H1 (cell line): ENCODE measurements around the gene CXCL6. TPM values are rescaled to one million over a fixed set of nuclear protein-coding genes. Genes with fewer than 3 reads are reported as not detected.

Source experiments
- CTCF ChIA-PET: fragments of 300-600 bp; sonication (Branson Sonifier 250); formaldehyde crosslinking; loops from one replicate; lab custom pipeline; 2021; ENCODE audit not compliant: partially characterized antibody; lab: Charles Lee
- POLR2A ChIA-PET: fragments of 300-600 bp; sonication (Branson Sonifier 250); formaldehyde crosslinking; loops from one replicate; lab custom pipeline; 2021; ENCODE audit warnings: inconsistent platforms; ENCODE audit not compliant: partially characterized antibody; lab: Charles Lee
- DNase-seq, 2 experiments: peaks; one replicate each; pipeline versions ENCODE4 v3.0.0 to v3.0.0-alpha.2; 2010 to 2022; ENCODE audit warnings: low spot score in 2 of 2, low read depth in 1 of 2, mixed read lengths in 1 of 2
- FAIRE-seq: peaks from 2 replicates; lab custom pipeline; 2011; peaks lifted over from hg19 to GRCh38; lab: Jason Lieb, UNC
- H2AFZ ChIP-seq: 2 replicates; pipeline ENCODE4 v1.8.1; 2012; ENCODE audit warnings: low read length, inconsistent platforms
- H2AK5ac ChIP-seq: 2 replicates; pipeline ENCODE4 v1.6.1; 2013; ENCODE audit warnings: low read depth, low read length
- H2BK120ac ChIP-seq: replicated peaks from 2 replicates; pipeline ENCODE3; 2013; ENCODE audit warnings: low read depth, low read length, inconsistent platforms
- H2BK12ac ChIP-seq: 2 replicates; pipeline ENCODE4 v1.6.1; 2013; ENCODE audit warnings: low read depth, low read length
- H2BK15ac ChIP-seq: 2 replicates; pipeline ENCODE4 v1.6.1; 2013; ENCODE audit warnings: low read length
- H2BK20ac ChIP-seq: 2 replicates; pipeline ENCODE4 v1.6.1; 2013; ENCODE audit warnings: low read length
- H2BK5ac ChIP-seq: 2 replicates; pipeline ENCODE4 v1.6.1; 2013; ENCODE audit warnings: low read depth, low read length
- H3K14ac ChIP-seq: 2 replicates; pipeline ENCODE4 v1.6.1; 2013; ENCODE audit warnings: inconsistent platforms; ENCODE audit not compliant: insufficient read length
- H3K18ac ChIP-seq: 2 replicates; pipeline ENCODE4 v1.6.1; 2013; ENCODE audit warnings: low read length; ENCODE audit errors: extremely low read depth
- H3K23ac ChIP-seq: 2 replicates; pipeline ENCODE4 v1.6.1; 2013; ENCODE audit warnings: inconsistent platforms; ENCODE audit not compliant: insufficient read length
- H3K23me2 ChIP-seq: 2 replicates; pipeline ENCODE4 v1.6.1; 2013; ENCODE audit warnings: low read depth, low read length
- H3K27ac ChIP-seq: 2 replicates; pipeline ENCODE4 v1.6.1; 2011; ENCODE audit warnings: low read depth, low read length, inconsistent platforms
- H3K27me3 ChIP-seq, 4 experiments: replicated peaks in 1 of 4; 1 replicate in 1 of 4; 2 replicates in 3 of 4; pipeline versions ENCODE4 v1.6.1 to v1.8.1; 2011 to 2013; ENCODE audit warnings: low read length in 3 of 4, mild to moderate bottlenecking in 3 of 4, inconsistent platforms in 2 of 4, mixed read lengths in 2 of 4, moderate library complexity in 1 of 4; ENCODE audit not compliant: control insufficient read depth in 3 of 4, insufficient read depth in 3 of 4; ENCODE audit errors: extremely low read depth in 1 of 4
- H3K36me3 ChIP-seq, 4 experiments: 2 replicates each; pipeline versions ENCODE4 v1.6.1 to v1.8.1; 2011 to 2013; ENCODE audit warnings: mild to moderate bottlenecking in 4 of 4, low read length in 3 of 4, moderate library complexity in 2 of 4, control low read depth in 1 of 4, inconsistent platforms in 1 of 4; ENCODE audit not compliant: insufficient read depth in 4 of 4, control insufficient read depth in 2 of 4
- H3K4ac ChIP-seq: replicated peaks from 2 replicates; pipeline ENCODE3; 2013; ENCODE audit warnings: low read length, low read depth, mixed read lengths, inconsistent platforms; ENCODE audit not compliant: insufficient read length
- H3K4me1 ChIP-seq, 4 experiments: replicated peaks in 1 of 4; 1 replicate in 1 of 4; 2 replicates in 3 of 4; pipeline versions ENCODE4 v1.6.1 to v1.8.1; 2011 to 2013; ENCODE audit warnings: low read length in 3 of 4, inconsistent platforms in 2 of 4, mixed read lengths in 1 of 4; ENCODE audit not compliant: insufficient read depth in 4 of 4, control insufficient read depth in 3 of 4
- H3K4me2 ChIP-seq, 2 experiments: 2 replicates each; pipeline versions ENCODE4 v1.6.1 to v1.8.1; 2011 to 2013; ENCODE audit warnings: low read depth in 2 of 2, low read length in 2 of 2, control low read depth in 1 of 2, inconsistent platforms in 1 of 2, mild to moderate bottlenecking in 1 of 2; ENCODE audit not compliant: insufficient read depth in 1 of 2
- H3K4me3 ChIP-seq, 4 experiments: fragments of 200-600, 300-600 bp in 1 of 4; sonication (generic), shearing (Covaris generic), sonication (Bioruptor Twin) in 1 of 4; 2 replicates each; pipeline versions ENCODE4 v1.5.1 to v1.8.1; 2011 to 2016; ENCODE audit warnings: low read length in 4 of 4, low read depth in 3 of 4, control low read depth in 2 of 4, inconsistent platforms in 2 of 4, mild to moderate bottlenecking in 2 of 4, mixed read lengths in 1 of 4, moderate library complexity in 1 of 4; ENCODE audit not compliant: insufficient read depth in 2 of 4; ENCODE audit errors: extremely low read depth in 1 of 4
- H3K56ac ChIP-seq: replicated peaks from 2 replicates; pipeline ENCODE3; 2013; ENCODE audit warnings: low read depth, mild to moderate bottlenecking, mixed read lengths, low read length, inconsistent platforms; ENCODE audit not compliant: insufficient read length
- H3K79me1 ChIP-seq: 2 replicates; pipeline ENCODE4 v1.6.1; 2013; ENCODE audit warnings: low read depth, low read length, control low read depth
- H3K79me2 ChIP-seq, 2 experiments: 2 replicates each; pipeline versions ENCODE4 v1.6.1 to v1.8.1; 2012 to 2013; ENCODE audit warnings: low read length in 2 of 2, mild to moderate bottlenecking in 2 of 2, inconsistent platforms in 1 of 2; ENCODE audit not compliant: insufficient read depth in 2 of 2, control insufficient read depth in 1 of 2
- H3K9ac ChIP-seq, 4 experiments: replicated peaks in 1 of 4; 1 replicate in 1 of 4; 2 replicates in 3 of 4; pipeline versions ENCODE4 v1.6.1 to v1.8.1; 2011 to 2013; ENCODE audit warnings: low read depth in 3 of 4, low read length in 3 of 4, control low read depth in 2 of 4, mild to moderate bottlenecking in 2 of 4, moderate library complexity in 2 of 4, inconsistent platforms in 1 of 4; ENCODE audit errors: extremely low read depth in 1 of 4
- H3K9me3 ChIP-seq, 2 experiments: 2 replicates each; pipeline versions ENCODE4 v1.6.1 to v1.8.1; 2012 to 2013; ENCODE audit warnings: mild to moderate bottlenecking in 2 of 2, moderate library complexity in 2 of 2, control low read depth in 1 of 2, inconsistent platforms in 1 of 2, low read depth in 1 of 2, low read length in 1 of 2, mixed read lengths in 1 of 2; ENCODE audit not compliant: insufficient read depth in 2 of 2
- H4K20me1 ChIP-seq, 2 experiments: replicated peaks in 1 of 2; 2 replicates each; pipeline versions ENCODE3 to v1.8.1; 2011 to 2013; ENCODE audit warnings: inconsistent platforms in 2 of 2, low read length in 2 of 2, mild to moderate bottlenecking in 1 of 2; ENCODE audit not compliant: insufficient read depth in 2 of 2, control insufficient read depth in 1 of 2
- H4K5ac ChIP-seq: 2 replicates; pipeline ENCODE4 v1.6.1; 2013; ENCODE audit warnings: low read length, low read depth, mixed read lengths, inconsistent platforms; ENCODE audit not compliant: insufficient read length
- H4K8ac ChIP-seq: 2 replicates; pipeline ENCODE4 v1.8.0; 2013; ENCODE audit warnings: mild to moderate bottlenecking, moderate library complexity, low read length, inconsistent platforms; ENCODE audit not compliant: insufficient read depth; ENCODE audit errors: extremely low read depth
- H4K91ac ChIP-seq: replicated peaks from 2 replicates; pipeline ENCODE3; 2013; ENCODE audit warnings: low read length, mixed read lengths, inconsistent platforms; ENCODE audit not compliant: insufficient read length
- CEBPB ChIP-seq: IDR thresholded peaks from 2 replicates; pipeline ENCODE4 v1.6.1; 2012; ENCODE audit warnings: low read depth, low read length
- EZH2 ChIP-seq: fragments of 200-600 bp; sonication (generic); IDR thresholded peaks from 2 replicates; pipeline ENCODE4 v1.7.1; 2012; ENCODE audit warnings: low read depth, mild to moderate bottlenecking, moderate library complexity, low read length, inconsistent platforms; ENCODE audit not compliant: severe bottlenecking
- NANOG ChIP-seq: IDR thresholded peaks from 2 replicates; pipeline ENCODE4 v1.6.1; 2011; ENCODE audit warnings: low read length, low read depth, mild to moderate bottlenecking, inconsistent platforms; ENCODE audit not compliant: insufficient read depth, poor library complexity, severe bottlenecking
- SIX5 ChIP-seq: IDR thresholded peaks from 2 replicates; pipeline ENCODE4 v1.6.1; 2011; ENCODE audit warnings: mild to moderate bottlenecking, low read depth, low read length
- YY1 ChIP-seq: IDR thresholded peaks from 2 replicates; pipeline ENCODE4 v1.6.1; 2011; ENCODE audit warnings: low read depth, mild to moderate bottlenecking, low read length
- WGBS, 2 experiments: shearing (Covaris generic) in 1 of 2; methylation state at CpG; one replicate each; pipeline versions ENCODE4 v1.1.6 to v1.1.7; 2013 to 2015; ENCODE audit warnings: low lambda C conversion rate in 2 of 2, mixed read lengths in 2 of 2, inconsistent platforms in 1 of 2, low coverage in 1 of 2, missing lambda C conversion rate in 1 of 2; ENCODE audit not compliant: insufficient replicate concordance in 2 of 2, insufficient coverage in 1 of 2, insufficient read length in 1 of 2; ENCODE audit errors: extremely low coverage in 1 of 2, missing lambda C conversion rate in 1 of 2; 5-methylcytosine and 5-hydroxymethylcytosine counted together
- polyA plus RNA-seq, 7 experiments: library from polyadenylated mRNA; depleted of rRNA in 3 of 7; stranded (reverse) in 5 of 7; unstranded in 2 of 7; fragments of >200 nt in 5 of 7; fragments of 200-250 nt in 2 of 7; gene quantifications; 1 replicate in 5 of 7; 2 replicates in 1 of 7; 4 replicates in 1 of 7; pipeline versions ENCODE4 v1.2.1 to v1.2.3, GENCODE V29; 2011 to 2013; ENCODE audit warnings: missing spikeins in 2 of 7, mixed read lengths in 2 of 7
- total RNA-seq: library from RNA; stranded (reverse); fragmentation: NEBNext Ultra II Directional; extraction: Animal tissue kit (Norgen Biotek cat#: 25700); gene quantifications from 2 replicates; pipeline ENCODE4 v1.2.1, GENCODE V29; 2021

CXCL6 gene
- total and polyA plus RNA-seq, 2 of the 8 experiments (the other 6 are each of a cell fraction or from before 2014, with no cell fraction given), result 6.3 to 8.0 TPM

DNA sequence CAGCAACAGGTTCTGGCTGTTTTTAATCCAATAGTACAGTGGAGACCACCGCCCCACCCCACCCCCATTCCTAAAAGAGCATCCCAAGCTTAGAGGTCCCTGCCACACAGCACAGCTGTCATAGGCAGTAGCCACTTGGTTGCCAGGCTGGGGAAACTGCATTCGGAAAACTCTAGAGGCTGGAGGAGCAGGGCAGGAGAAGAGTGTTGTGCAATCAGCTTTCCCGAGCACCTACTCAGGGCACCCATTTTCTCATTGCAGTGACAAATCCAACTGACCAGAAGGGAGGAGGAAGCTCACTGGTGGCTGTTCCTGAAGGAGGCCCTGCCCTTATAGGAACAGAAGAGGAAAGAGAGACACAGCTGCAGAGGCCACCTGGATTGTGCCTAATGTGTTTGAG lies 33.8 kb downstream of the CXCL6 start:
- TF ChIP-seq YY1 (no peak), EZH2 (no peak), SIX5 (no peak), NANOG (no peak), CEBPB (peak; percentile 85)
- no peak overlapping the region for H3K9ac ChIP-seq
- H3K14ac ChIP-seq, result no peak overlapping the region
- H2BK120ac ChIP-seq, result no peak overlapping the region
- H3K36me3 ChIP-seq, result no peaks in the 10 kb centered on the region
- H3K4me3 ChIP-seq, result peak overlapping the region in 1 of 4 experiments; percentile 76; a peak in 1 of 8 replicates
- H2BK12ac ChIP-seq, result no peak overlapping the region
- no peaks in the 10 kb centered on the region for H3K79me1 ChIP-seq
- H3K56ac ChIP-seq, result no peak overlapping the region
- FAIRE-seq, result no peak
- H3K4ac ChIP-seq, result no peak overlapping the region
- no peaks in the 10 kb centered on the region for H4K20me1 ChIP-seq
- no peak overlapping the region for H4K91ac ChIP-seq
- WGBS, 2 experiments, result 92% methylated on average over 3 of the region's 3 CpGs; no CpG with 5 or more reads in 1 of the 2 experiments
- H4K5ac ChIP-seq, result no peak overlapping the region
- no peak overlapping the region for H2BK5ac ChIP-seq
- no peak overlapping the region for H2BK20ac ChIP-seq
- H3K79me2 ChIP-seq, result no peaks in the 10 kb centered on the region
- H3K4me2 ChIP-seq, result peak overlapping the region; percentile 70 to 92; a peak in 2 of 4 replicates
- CTCF ChIA-PET, result interaction anchor here (0.6 to 0.9 kb wide), 2 partner anchors 301 to 661 kb away, joined by 3 read pairs; no protein-coding TSS in a partner anchor
- H2AFZ ChIP-seq, result no peak overlapping the region
- H3K27ac ChIP-seq, result no peak overlapping the region
- H4K8ac ChIP-seq, result no peak overlapping the region; the same call in 1 of the 2 replicates
- peaks cover 0 to 4% (median 2%) of the 10 kb centered on the region in 4 experiments; a peak in 3 of 7 replicates for H3K4me1 ChIP-seq
- peaks cover 0 to 22% (median 11%) of the 10 kb centered on the region in 4 experiments; a peak in 6 of 7 replicates for H3K27me3 ChIP-seq
- H2BK15ac ChIP-seq, result no peak overlapping the region; the same call in 1 of the 2 replicates
- DNase-seq, result no peak
- H3K9me3 ChIP-seq, result no peaks in the 10 kb centered on the region
- H3K23ac ChIP-seq, result no peak overlapping the region
- peaks cover 5% of the 10 kb centered on the region; the same call in 1 of the 2 replicates for H3K23me2 ChIP-seq
- no peak overlapping the region for H3K18ac ChIP-seq
- POLR2A ChIA-PET, result interaction anchor here (0.6 kb wide), 1 partner anchor 76 kb away, joined by 3 read pairs; no protein-coding TSS in a partner anchor
- H2AK5ac ChIP-seq, result no peak overlapping the region
